NCI-H1417 treated with DMSO at 0.1 percent for 48 hours (cell line): ENCODE measurements around the gene KRT15.

Experiments used
- DNase-seq: peaks from one replicate; lab custom pipeline; 2025; lab: John Stamatoyannopoulos, UW

KRT15 gene

DNA sequence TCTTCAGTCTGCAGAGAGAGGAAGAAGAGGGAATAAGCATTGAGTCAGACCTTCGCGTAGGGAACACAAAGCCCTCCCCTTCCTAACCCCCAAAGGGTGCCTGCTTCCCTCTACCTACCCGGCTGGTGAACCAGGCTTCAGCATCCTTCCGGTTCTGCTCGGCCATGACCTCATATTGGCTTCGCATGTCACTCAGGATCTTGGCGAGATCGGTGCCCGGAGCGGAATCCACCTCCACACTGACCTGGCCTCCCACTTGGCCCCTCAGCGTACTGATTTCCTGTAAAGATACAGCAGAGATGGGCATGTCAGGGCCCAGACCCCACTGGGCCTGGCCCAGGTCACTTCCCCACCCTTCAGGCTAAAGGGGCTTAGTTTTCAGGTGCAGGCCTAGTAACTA lies 5.6 kb upstream of the KRT15 start:
- DNase-seq = no peak

DNA sequence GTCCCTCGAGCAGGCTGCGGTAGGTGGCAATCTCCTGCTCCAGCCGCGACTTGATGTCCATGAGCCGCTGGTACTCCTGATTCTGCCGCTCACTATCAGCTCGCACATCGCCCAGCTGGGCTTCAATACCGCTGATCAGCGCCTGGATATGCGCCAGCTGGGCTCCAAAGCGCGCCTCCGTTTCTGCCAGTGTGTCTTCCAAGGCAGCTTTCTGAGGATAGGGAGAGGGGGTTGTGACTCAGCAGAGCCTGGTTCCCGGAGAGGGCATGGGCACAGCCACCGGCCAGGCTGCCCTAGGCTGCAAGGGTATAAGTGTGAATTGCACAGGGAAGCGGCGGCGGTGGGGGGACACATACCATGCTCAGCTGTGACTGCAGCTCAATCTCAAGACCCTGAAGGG lies 5.1 kb upstream of the KRT15 start:
- DNase-seq = no peak

GRCh38 chr17:41523225-41523593 lies 4.5 kb upstream of the KRT15 start:
- no peak for DNase-seq

DNA sequence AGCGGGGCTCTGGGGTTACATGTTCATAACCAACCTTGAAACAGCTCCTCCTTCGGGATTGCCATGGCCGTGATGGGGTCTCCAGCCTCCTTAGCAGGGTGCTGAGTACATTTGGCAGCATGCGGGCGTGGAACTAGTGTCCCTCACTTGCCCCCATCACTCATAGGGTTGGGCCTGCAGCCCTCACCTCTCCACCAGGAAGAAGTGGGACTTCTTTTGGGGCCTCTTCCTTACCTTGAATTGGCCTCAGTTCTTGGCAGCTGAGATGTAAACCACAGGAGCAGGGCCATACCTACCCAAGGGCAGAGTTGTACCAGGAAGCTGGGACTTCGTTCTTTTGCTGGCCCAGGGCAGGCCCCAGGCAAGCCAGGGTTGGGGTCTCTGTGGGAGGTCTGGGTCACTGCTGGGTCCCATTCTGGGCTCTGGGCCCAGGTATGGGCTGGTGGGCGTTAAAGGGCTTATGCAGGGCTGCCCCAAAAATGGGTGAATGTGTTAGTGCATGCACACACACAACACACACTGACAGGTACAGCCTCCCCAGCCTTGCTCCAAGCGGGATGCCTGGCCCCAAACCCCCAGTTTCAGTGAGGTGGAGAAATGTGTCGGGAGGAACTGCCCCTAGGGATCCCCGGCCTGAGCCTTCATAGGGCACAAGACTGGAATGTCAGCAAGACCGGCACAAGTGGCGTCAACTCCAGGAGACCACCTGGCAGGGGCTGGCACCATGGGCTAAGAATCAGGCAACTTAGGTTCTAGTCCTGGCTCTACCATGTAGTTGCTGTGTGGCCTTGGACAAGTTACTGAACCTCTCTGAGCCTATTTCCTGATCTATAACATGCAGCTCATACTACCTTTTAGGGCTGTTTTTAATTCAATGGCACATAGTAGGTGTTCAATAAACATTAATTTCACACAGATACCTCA lies 3.9 kb upstream of the KRT15 start:
- DNase-seq = no peak

DNA sequence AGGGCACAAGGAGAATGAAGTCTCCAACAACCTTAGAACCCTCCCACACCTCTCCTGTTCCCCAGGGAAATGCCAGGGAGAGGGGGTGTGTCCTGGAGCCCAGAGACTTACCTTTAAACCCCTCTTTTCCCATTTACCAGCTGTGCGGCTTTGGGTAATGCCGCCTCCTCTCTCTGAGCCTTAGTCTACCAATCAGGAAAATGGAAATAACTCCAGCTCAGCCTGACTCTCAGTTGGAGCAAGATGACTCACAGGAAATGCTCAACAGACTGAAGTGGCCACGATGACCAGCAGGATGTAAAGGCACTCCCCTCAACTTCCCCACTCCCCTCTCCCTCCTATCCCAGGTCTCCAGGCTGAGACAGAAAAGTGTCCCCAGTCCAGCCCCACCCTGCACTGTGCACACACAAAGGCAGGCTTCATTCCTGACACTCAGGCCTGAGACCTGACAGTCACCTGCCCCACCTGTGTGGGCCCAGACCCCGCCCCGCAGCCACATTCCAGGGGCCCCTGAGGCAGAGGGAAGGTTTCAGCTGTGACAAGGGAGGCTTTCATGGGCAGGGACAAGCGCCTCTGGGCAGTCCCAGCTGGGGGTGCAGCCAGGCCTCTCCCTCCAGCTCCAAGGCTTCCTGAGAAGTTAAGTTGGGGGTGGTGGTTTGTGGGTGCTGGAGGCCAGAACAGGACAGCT lies 3.0 kb upstream of the KRT15 start:
- DNase-seq = no peak

- peak; percentile 19 for DNase-seq
These were observed 2.3 kb upstream of the KRT15 start for GRCh38 chr17:41520821-41521521.

DNA sequence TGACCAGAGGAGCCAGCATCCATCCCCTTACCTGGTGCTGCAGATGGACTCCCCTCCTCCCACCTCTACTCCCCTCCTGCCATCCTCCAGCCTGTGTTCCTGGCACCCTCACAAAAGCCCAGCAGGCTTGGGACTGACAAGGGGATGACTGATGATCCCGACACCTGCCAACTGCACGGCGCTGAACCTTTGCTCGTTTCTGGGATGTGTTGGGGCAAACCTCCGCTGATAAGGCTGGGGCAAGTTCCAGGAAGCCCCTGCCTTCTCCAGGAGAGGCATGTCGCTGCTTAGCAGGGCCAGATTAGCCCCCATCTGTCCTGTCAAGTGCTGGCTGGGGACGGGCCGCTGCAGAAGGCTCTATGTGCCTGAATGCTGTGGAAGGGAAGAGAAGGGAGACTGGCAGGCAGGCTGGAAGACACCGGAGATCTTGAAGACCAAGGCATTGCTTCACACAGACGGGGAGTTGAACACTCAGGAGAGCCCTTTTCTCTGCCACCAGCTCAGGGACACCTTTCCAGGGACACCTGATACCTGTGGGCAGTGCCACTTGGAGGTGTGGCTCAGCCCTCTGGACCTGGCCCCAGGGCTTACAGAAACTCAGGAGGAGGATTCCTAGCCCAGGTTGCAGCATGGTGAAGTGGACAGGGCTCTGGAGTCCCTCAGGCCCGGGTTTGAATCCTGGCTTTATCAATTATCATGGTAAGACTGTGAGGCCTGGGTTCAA lies 973 bp upstream of the KRT15 start:
- peak; percentile 34 for DNase-seq

DNA sequence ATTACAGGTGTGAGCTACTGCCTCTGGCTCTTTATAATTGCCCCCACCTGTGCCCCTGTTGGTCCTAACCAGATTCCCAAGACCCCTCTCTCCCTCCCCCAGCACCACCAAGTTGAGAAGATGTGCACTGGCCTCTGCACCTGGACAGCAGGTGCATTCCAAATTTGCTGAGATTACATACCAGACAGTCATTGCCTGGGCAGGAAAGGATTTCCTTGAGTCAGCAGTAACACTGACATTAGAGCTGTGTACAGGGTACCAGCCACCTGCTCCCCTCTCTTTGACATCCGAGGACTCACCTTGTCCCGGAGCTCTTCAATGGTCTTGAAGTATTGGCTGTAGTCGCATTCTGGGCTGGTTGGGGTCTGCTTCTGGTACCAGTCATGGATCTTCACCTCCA lies 659 bp downstream of the KRT15 start:
- no peak for DNase-seq

DNA sequence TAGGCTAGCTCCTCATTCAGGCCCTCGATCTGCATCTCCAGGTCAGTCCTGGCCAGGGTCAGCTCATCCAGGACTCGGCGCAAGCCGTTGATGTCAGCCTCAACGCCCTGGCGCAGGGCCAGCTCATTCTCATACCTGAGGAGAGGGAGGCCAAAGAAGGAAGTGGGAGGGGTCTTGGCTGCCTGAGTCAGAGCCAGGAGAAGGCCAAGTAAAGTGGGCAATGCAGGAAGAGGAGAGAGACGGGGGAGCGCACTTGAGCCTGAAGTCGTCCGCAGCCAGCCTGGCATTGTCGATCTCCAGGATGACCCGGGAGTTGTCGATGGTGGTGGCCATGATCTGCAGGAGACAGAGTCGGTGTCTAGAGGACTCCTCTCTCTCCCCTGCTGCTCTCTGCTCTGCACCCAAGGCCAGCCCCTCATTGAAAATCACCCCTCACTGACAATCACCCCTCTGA lies 1.8 kb downstream of the KRT15 start:
- no peak for DNase-seq

DNA sequence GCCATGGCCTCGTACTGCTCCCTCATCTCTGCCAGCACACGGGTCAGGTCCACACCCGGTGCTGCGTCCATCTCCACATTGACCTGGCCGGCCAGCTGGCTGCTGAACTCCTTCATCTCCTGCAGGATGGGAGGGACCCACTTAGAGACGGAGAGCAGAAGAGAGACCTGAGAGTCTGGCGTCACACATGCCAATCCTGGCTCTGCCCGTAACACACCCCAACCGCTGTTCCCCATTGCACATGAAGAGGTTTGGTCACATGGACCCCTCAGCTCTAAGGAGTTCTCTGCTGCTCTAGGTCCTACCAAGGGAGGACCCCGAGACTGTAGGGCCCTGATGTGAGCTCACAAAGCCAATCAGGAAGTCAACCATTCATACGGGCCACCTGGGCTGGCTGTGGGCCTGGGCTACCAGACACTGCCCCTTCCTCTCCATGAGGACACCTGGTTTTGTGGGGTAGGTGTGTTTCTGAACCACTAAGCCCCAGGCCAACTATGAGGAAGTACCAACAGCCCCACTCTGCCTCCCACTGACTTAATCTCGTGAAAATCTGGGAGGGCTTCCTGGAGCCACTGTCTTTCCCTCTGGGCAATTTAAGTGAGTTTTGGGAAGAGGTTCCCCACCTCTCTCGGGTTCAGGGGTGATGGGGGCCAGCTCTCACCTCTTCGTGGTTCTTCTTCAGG lies 2.4 kb downstream of the KRT15 start:
- no peak for DNase-seq

- DNase-seq = peak; percentile 80
These were observed 5.5 kb downstream of the KRT15 start for GRCh38 chr17:41513168-41513547.

GRCh38 chr17:41512546-41513167 lies 6.0 kb downstream of the KRT15 start:
- DNase-seq = no peak

DNA sequence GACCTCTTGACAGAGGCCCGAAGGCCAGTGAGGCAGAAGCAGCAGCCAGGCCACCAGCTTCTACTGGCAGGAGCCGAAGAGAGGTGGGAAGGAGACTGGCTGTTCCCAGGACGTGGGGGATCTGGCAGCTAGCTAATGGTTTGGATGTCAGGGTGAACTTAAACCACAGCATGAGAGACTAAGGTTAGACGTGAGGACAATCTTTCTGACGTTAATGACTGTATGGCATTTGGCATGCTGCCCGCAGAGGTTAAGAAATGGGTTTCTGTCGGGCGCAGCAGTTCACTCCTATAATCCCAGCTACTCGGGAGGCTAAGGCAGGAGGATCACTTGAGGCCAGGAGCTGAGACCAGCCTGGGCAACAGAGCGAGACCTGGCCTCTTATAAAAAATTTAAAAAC lies 7.0 kb downstream of the KRT15 start:
- DNase-seq = no peak

GRCh38 chr17:41511116-41511515 lies 7.6 kb downstream of the KRT15 start:
- no peak for DNase-seq

- DNase-seq = no peak
These were observed 8.2 kb downstream of the KRT15 start for GRCh38 chr17:41510251-41511065.

DNA sequence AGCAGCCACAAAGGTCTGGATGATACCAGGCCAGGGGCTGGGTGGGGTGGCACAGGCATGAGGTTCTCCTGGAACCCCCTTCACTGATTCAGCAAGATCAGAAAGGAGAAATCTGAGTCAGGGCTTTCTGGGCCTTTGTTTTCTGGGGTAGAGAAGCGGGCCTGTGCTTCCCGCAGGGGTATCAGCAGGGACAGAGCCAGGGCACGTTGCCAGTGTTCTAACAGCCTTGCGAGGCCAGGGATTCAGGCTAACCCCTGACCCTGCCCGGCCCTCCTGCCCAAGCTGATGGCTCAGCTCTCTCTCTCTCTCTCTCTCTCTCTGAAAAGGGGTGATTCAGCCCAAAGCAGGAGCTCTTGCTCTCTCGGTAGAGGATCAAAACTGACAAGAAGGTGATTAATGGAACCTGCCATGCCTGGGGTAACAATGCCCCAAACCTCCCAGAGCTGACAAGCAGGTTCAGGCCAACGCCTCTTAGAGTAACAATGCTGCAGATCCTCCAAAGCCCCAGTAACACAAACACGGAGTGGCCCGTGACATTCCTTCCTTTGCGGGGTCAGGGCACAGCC lies 11.3 kb downstream of the KRT15 start:
- DNase-seq = no peak

DNA sequence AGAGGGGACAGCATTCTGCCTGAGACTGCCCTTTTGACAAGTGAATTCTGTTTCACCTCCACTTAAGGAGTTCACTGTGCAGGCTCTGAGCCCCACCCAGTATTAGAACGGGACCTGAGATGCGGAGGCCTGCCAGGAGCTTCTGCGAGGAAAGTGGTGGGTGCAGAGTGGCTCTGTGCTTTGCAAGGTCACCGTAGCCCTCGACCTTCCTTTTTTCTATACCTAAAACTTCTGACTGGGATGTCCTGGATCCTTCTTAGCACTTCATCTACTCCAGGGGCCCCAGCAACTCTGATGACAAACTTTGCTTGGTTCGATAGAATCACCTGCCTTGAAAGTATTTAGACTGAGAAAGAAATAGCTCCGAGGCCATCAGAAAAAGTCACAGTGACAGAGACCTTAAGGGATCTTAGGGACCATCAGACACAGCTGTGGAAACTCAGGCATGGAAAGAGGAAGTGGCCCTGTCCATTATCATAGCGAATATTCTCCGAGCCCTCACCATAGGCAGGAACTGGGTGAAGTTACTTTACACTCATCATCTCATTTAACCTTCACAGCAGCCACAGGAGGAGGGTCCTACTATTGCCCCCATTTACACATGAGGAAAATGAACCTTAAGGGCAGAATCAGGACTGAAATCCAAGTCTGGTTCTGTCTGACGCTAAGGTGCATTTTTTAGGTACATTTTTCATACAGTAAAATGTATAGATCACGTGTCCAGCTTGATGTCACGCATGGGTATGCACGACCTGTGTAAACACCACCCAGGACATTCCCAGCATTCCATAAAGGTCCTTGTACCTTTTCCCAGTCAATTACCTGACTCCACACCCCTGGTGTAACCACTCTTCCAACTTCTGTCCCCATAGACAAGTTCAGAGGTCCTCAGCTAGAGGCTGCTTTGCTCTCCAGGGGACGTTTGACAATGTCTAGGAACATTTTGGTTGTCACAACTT lies 12.6 kb downstream of the KRT15 start:
- DNase-seq = no peak

DNA sequence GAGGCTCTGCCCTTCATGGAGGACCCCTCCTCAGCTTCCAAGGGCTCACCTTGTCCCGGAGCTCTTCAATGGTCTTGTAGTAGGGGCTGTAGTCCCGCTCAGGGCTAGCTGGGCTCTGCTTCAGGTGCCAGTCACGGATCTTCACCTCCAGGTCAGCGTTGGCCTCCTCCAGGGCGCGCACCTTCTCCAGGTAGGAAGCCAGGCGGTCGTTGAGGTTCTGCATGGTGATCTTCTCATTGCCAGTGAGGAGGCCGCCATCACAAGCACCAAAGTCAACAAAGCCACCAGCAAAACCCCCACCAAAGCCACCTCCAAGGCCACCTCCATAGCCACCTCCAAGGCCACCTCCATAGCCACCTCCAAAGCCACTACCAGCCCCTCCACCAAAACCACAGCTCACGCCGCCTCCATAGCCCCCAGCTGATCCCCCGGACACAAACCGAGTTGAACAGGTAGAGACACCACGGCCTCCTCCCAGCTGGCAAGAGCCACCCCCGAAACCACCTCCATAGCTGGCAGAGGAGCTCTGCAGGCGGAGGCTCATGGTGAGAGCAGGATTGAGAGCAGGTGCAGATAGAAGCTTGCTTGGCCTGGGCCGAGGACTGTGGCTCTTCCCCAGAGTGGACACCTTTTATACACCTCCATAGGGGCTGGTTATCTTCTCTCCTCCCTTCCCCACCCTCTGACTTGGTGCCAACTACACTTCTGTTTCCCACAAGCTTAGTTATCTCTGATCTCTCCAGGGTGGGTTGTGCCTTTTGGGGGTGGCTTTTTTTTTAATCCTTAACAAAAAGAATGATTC lies 13.5 kb downstream of the KRT15 start, which contains the start of gene KRT13:
Gene KRT13 (minus strand): TSS at position 606 of the 802 bp plus-strand sequence. CDS start 62 bp downstream, at position 544.
- DNase-seq = no peak
